Smooth muscle cell (in vitro differentiated cells): ENCODE measurements around the gene CD34. TPM values are rescaled to one million over a fixed set of nuclear protein-coding genes. Genes with fewer than 3 reads are reported as not detected.

Experiments
- DNase-seq: peaks from one replicate; lab custom pipeline; 2025; ENCODE audit not compliant: unreplicated experiment; lab: John Stamatoyannopoulos, UW
- H2AFZ ChIP-seq: fragments of 200-600 bp; sonication (generic); 2 replicates; pipeline ENCODE4 v1.6.0; 2016; ENCODE audit warnings: antibody characterized with exemption, low read depth, mild to moderate bottlenecking
- H3F3A ChIP-seq: fragments of 200-600 bp; sonication (generic); 2 replicates; pipeline ENCODE4 v1.6.0; 2017; ENCODE audit warnings: antibody characterized with exemption, low read depth
- H3K27ac ChIP-seq: fragments of 200-600 bp; sonication (generic); 2 replicates; pipeline ENCODE4 v1.5.1; 2016; ENCODE audit warnings: low read depth, mild to moderate bottlenecking
- H3K27me3 ChIP-seq: fragments of 200-600 bp; sonication (generic); 2 replicates; pipeline ENCODE4 v1.6.1; 2016; ENCODE audit warnings: low read depth, mild to moderate bottlenecking
- H3K36me3 ChIP-seq: fragments of 200-600 bp; sonication (generic); 2 replicates; pipeline ENCODE4 v1.5.1; 2016; ENCODE audit warnings: low read depth
- H3K4me1 ChIP-seq: fragments of 200-600 bp; sonication (generic); 2 replicates; pipeline ENCODE4 v1.5.1; 2016; ENCODE audit warnings: low read depth
- H3K4me2 ChIP-seq: fragments of 200-600 bp; sonication (generic); 2 replicates; pipeline ENCODE4 v1.6.0; 2016; ENCODE audit warnings: mild to moderate bottlenecking
- H3K4me3 ChIP-seq: fragments of 200-600 bp; sonication (generic); 2 replicates; pipeline ENCODE4 v1.5.1; 2016; ENCODE audit warnings: mild to moderate bottlenecking
- H3K79me2 ChIP-seq: fragments of 200-600 bp; sonication (generic); 2 replicates; pipeline ENCODE4 v1.6.0; 2016; ENCODE audit warnings: low read depth, mild to moderate bottlenecking
- H3K9ac ChIP-seq: fragments of 200-600 bp; sonication (generic); 2 replicates; pipeline ENCODE4 v1.6.0; 2016; ENCODE audit warnings: low read depth
- H3K9me3 ChIP-seq: fragments of 200-600 bp; sonication (generic); replicated peaks from 2 replicates; pipeline ENCODE4 v1.5.1; 2016; ENCODE audit warnings: low read depth
- H4K20me1 ChIP-seq: fragments of 200-600 bp; sonication (generic); 2 replicates; pipeline ENCODE4 v1.6.0; 2016; ENCODE audit warnings: low read depth
- CTCF ChIP-seq: fragments of 200-600 bp; sonication (generic); IDR thresholded peaks from 2 replicates; pipeline ENCODE4 v1.5.1; 2017; ENCODE audit warnings: borderline replicate concordance, mild to moderate bottlenecking, antibody characterized with exemption; ENCODE audit not compliant: insufficient read depth, poor library complexity, severe bottlenecking
- WGBS: methylation state at CpG from one replicate; pipeline ENCODE4 v1.1.7; 2016; ENCODE audit warnings: low lambda C conversion rate; 5-methylcytosine and 5-hydroxymethylcytosine counted together
- polyA plus RNA-seq: library from polyadenylated mRNA; unstranded; fragments of >200 nt; fragmentation: Nextera tagmentation; extraction: Ambion mirVana; gene quantifications from 2 replicates; pipeline ENCODE4 v1.2.1, GENCODE V29; 2016
- total RNA-seq: library from RNA; depleted of rRNA; stranded (reverse); fragments of >200 nt; gene quantifications from 2 replicates; pipeline ENCODE4 v1.2.3, GENCODE V29; 2014

CD34 gene
- total and polyA plus RNA-seq, 2 experiments from 2014 or later = not detected

DNA sequence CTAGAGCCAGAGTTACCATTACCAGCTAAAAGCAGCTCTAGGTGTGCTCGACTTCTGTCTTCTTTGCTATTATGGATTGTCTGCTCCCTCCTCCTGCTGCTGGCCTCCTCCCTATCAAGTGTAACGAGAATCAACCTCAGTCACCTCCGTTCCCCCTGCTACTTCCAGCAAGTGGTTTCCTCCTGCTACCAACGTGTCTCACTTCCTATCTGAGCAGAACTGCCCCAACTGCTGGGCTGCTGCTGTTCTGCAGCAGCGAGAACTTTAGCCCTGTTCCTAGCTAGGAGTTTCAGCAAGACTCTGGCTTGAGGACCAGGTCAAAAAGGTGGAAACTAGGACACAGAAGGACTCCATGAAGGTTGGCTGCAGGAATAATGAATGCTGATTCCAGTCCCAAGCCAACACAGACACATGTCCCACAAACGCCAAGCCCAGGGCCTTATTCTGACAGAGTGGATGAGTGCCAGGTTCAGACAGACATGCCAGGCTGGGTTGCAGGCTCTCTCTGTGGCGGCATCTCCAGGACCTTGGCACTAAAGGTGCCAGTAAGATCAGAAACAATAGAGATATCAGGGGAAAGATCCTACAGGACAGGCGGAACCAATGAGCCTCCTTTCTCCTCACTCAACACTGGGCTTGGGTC lies 46.9 kb downstream of the CD34 start:
- no peak for DNase-seq
- Histone ChIP-seq H3K4me1 (peaks cover 3% of the 10 kb centered on the region), H3F3A (no peaks in the 10 kb centered on the region), H3K36me3 (no peaks in the 10 kb centered on the region), H3K79me2 (no peaks in the 10 kb centered on the region), H2AFZ (no peak overlapping the region), H3K4me2 (no peak overlapping the region), H3K4me3 (no peak overlapping the region), H3K27ac (no peak overlapping the region), H4K20me1 (no peaks in the 10 kb centered on the region), H3K27me3 (no peaks in the 10 kb centered on the region), H3K9me3 (no peaks in the 10 kb centered on the region), H3K9ac (no peak overlapping the region)
- no peak for TF ChIP-seq CTCF
- WGBS = 87% methylated on average over 8 of the region's 8 CpGs

- Histone ChIP-seq H3K27me3 (no peaks in the 10 kb centered on the region), H3K27ac (no peak overlapping the region), H3K79me2 (no peaks in the 10 kb centered on the region), H3K9ac (no peak overlapping the region), H3K4me1 (no peaks in the 10 kb centered on the region), H3K4me3 (no peak overlapping the region), H3K9me3 (no peaks in the 10 kb centered on the region), H3K36me3 (no peaks in the 10 kb centered on the region), H4K20me1 (no peaks in the 10 kb centered on the region), H3K4me2 (no peak overlapping the region), H2AFZ (no peak overlapping the region), H3F3A (no peaks in the 10 kb centered on the region)
- WGBS = 86% methylated on average over 2 of the region's 2 CpGs
- no peak for TF ChIP-seq CTCF
- DNase-seq = no peak
Measured at GRCh38 chr1:207862241-207862787, 48.6 kb downstream of the CD34 start.

GRCh38 chr1:207861442-207862177 lies 49.3 kb downstream of the CD34 start:
- no peak overlapping the region for H3K27ac ChIP-seq
- H4K20me1 ChIP-seq = no peaks in the 10 kb centered on the region
- no peaks in the 10 kb centered on the region for H3K36me3 ChIP-seq
- TF ChIP-seq CTCF = no peak
- no peak overlapping the region for H3K4me2 ChIP-seq
- 93% methylated on average over 9 of the region's 9 CpGs for WGBS
- H3K79me2 ChIP-seq = no peaks in the 10 kb centered on the region
- H2AFZ ChIP-seq = no peak overlapping the region
- H3K9ac ChIP-seq = no peak overlapping the region
- no peak overlapping the region for H3K4me3 ChIP-seq
- no peaks in the 10 kb centered on the region for H3K9me3 ChIP-seq
- no peaks in the 10 kb centered on the region for H3K4me1 ChIP-seq
- no peak for DNase-seq
- H3F3A ChIP-seq = no peaks in the 10 kb centered on the region
- no peaks in the 10 kb centered on the region for H3K27me3 ChIP-seq
